Measurements from ENCODE around the gene NEO1. TPM values are rescaled to one million over a fixed set of nuclear protein-coding genes. Genes with fewer than 3 reads are reported as not detected.

The NEO1 gene
- polyA plus RNA-seq, 1 of the 3 experiments (the other 2 are of a cell fraction), result 13.1 TPM

DNA sequence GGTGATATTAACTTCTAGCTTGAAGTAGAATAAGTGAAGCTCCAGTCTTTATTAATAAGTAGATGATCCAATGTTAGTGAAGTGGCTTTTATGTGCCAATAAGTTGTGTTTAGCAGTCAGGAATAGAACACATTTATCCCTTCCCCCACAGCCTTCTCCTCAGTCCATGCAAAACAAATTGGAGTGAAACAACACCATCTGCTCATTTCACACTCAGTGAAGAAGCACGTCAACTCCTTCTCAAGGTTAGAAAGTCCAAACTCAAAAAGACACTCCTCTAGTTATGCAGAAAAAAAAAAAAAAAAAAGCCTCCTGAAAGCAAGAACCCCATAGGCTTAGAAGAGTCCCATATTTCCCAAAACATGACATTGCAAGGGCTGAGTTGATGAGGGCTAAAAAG lies 18.0 kb upstream of the NEO1 start (continued):
- TF ChIP-seq FOXM1 (IDR thresholded peaks at IDR 0.05; ENCODE audit: low read depth) (no peak), GATA2 (CRISPR knock-in tag; IDR thresholded peaks at IDR 0.05) (no peak), MEF2A (IDR thresholded peaks at IDR 0.05; ENCODE audit: borderline replicate concordance, low read depth) (no peak), ELF1 (IDR thresholded peaks at IDR 0.05) (no peak)

DNA sequence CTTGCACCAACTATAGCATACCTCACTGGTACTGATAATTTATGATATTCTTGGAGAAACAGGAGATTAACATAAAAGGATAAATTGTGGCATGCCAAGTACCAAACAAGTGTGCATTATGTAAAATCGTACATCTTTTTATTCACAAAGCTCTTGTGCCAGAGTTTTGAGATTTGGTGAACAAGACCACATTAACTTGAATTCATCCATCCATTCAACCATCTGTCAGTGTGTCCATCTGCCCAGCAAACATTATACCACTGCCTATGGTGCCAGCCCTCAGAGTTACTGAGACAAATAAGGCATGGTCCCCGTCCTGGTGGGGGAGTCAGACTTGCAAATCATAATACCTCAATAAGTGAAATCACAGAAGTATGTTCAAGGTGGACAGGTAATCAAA lies 17.0 kb upstream of the NEO1 start:
- no peak overlapping the region for H3K4me2 ChIP-seq
- DNase-seq, result no peak
- H3K79me2 ChIP-seq (ENCODE audit: insufficient read depth), result no peaks in the 10 kb centered on the region
- H2AFZ ChIP-seq (ENCODE audit: low read depth), result no peak overlapping the region
- CTCF ChIA-PET, result interaction anchor here (0.9 kb wide), 1 partner anchor 16 kb away, joined by 4 read pairs; no protein-coding TSS in a partner anchor
- H3K27ac ChIP-seq (ENCODE audit: low read depth in 2 of 2, low read length in 1 of 2), result no peak overlapping the region
- H3K9me2 ChIP-seq, result no peaks in the 10 kb centered on the region
- H3K4me1 ChIP-seq (ENCODE audit: control insufficient read depth in 1 of 2, insufficient read depth in 2 of 2, low read depth in 1 of 2, low read length in 1 of 2), result no peaks in the 10 kb centered on the region
- no peak for TF ChIP-seq SMC3 (IDR thresholded peaks at IDR 0.05; ENCODE audit: low read depth, low read length)
- TF ChIP-seq MXI1 (IDR thresholded peaks at IDR 0.05; ENCODE audit: low read depth, low read length), result no peak
- no peak for TF ChIP-seq PBX3 (IDR thresholded peaks at IDR 0.05)
- no peak for TF ChIP-seq TCF12 (IDR thresholded peaks at IDR 0.05)
- no peak for TF ChIP-seq MEF2A (IDR thresholded peaks at IDR 0.05; ENCODE audit: borderline replicate concordance, low read depth)
- TF ChIP-seq, protein P1, sequence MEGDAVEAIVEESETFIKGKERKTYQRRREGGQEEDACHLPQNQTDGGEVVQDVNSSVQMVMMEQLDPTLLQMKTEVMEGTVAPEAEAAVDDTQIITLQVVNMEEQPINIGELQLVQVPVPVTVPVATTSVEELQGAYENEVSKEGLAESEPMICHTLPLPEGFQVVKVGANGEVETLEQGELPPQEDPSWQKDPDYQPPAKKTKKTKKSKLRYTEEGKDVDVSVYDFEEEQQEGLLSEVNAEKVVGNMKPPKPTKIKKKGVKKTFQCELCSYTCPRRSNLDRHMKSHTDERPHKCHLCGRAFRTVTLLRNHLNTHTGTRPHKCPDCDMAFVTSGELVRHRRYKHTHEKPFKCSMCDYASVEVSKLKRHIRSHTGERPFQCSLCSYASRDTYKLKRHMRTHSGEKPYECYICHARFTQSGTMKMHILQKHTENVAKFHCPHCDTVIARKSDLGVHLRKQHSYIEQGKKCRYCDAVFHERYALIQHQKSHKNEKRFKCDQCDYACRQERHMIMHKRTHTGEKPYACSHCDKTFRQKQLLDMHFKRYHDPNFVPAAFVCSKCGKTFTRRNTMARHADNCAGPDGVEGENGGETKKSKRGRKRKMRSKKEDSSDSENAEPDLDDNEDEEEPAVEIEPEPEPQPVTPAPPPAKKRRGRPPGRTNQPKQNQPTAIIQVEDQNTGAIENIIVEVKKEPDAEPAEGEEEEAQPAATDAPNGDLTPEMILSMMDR (IDR thresholded peaks at IDR 0.05), result no peak
- TF ChIP-seq RFX5 (IDR thresholded peaks at IDR 0.05; ENCODE audit: low read length), result no peak
- WGBS (ENCODE audit: low lambda C conversion rate), result 8% methylated on average over 2 of the region's 2 CpGs
- H4K20me1 ChIP-seq (ENCODE audit: insufficient read depth), result no peaks in the 10 kb centered on the region
- H3F3A ChIP-seq (replicated peaks; ENCODE audit: insufficient read depth), result no peaks in the 10 kb centered on the region
- no peak overlapping the region for H3K9ac ChIP-seq
- H3K9me3 ChIP-seq, result no peaks in the 10 kb centered on the region
- no peaks in the 10 kb centered on the region for H3K36me3 ChIP-seq (replicated peaks in 1 of 2; ENCODE audit: control insufficient read depth in 1 of 2, insufficient read depth in 2 of 2, low read length in 1 of 2)
- H3K4me3 ChIP-seq (ENCODE audit: low read depth in 2 of 2, low read length in 1 of 2), result no peak overlapping the region
- H3K27me3 ChIP-seq (ENCODE audit: insufficient read depth), result no peaks in the 10 kb centered on the region; the same call in 1 of the 2 replicates
- POLR2A ChIA-PET, result no interaction called here

DNA sequence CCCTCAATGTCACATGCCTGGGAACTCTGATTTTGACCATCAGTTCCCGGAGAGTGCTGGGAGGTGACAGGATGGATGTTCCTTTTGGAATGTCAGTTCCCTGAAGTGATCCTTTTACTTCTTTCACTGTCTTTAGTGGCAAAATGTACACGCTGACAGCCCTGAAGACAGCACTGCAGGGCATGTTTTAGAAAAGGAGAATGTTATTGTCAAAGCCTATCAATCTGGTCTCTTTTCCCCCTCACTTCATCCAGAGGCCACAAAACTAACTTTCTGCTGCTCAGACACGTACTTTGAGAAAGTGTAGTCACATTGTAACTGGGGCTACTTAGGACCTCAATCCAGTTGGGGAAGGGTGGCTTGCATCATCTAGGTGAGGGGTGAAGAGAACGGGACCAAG lies 14.0 kb upstream of the NEO1 start:
- 56% methylated on average over 4 of the region's 4 CpGs for whole genome bisulfite sequencing (ENCODE audit: low lambda C conversion rate)
- TF ChIP-seq POLR2AphosphoS5 (IDR thresholded peaks at IDR 0.05; ENCODE audit: low read depth, low read length), result no peak
- no peak for TF ChIP-seq SMC3 (IDR thresholded peaks at IDR 0.05; ENCODE audit: low read depth, low read length)
- TF ChIP-seq, protein P2, sequence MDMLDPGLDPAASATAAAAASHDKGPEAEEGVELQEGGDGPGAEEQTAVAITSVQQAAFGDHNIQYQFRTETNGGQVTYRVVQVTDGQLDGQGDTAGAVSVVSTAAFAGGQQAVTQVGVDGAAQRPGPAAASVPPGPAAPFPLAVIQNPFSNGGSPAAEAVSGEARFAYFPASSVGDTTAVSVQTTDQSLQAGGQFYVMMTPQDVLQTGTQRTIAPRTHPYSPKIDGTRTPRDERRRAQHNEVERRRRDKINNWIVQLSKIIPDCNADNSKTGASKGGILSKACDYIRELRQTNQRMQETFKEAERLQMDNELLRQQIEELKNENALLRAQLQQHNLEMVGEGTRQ (IDR thresholded peaks at IDR 0.05; ENCODE audit: borderline replicate concordance, low read depth, low read length), result no peak

More for the DNA sequence above, 14.0 kb upstream of the NEO1 start:
- CTCF ChIA-PET, result no interaction called here
- H3K9me3 ChIP-seq, result no peaks in the 10 kb centered on the region
- no peaks in the 10 kb centered on the region for H3K79me2 ChIP-seq (ENCODE audit: insufficient read depth)
- no peaks in the 10 kb centered on the region for H3K36me3 ChIP-seq (replicated peaks in 1 of 2; ENCODE audit: control insufficient read depth in 1 of 2, insufficient read depth in 2 of 2, low read length in 1 of 2)
- H3K27ac ChIP-seq (ENCODE audit: low read depth in 2 of 2, low read length in 1 of 2), result no peak overlapping the region
- DNase-seq, result no peak
- H3K4me3 ChIP-seq (ENCODE audit: low read depth in 2 of 2, low read length in 1 of 2), result no peak overlapping the region
- POLR2A ChIA-PET, result no interaction called here
- no peaks in the 10 kb centered on the region for H3F3A ChIP-seq (replicated peaks; ENCODE audit: insufficient read depth)
- H4K20me1 ChIP-seq (ENCODE audit: insufficient read depth), result no peaks in the 10 kb centered on the region
- no peaks in the 10 kb centered on the region for H3K9me2 ChIP-seq
- no peak overlapping the region for H2AFZ ChIP-seq (ENCODE audit: low read depth)
- H3K9ac ChIP-seq, result no peak overlapping the region
- no peaks in the 10 kb centered on the region; the same call in 1 of the 2 replicates for H3K27me3 ChIP-seq (ENCODE audit: insufficient read depth)
- no peak overlapping the region for H3K4me2 ChIP-seq
- no peaks in the 10 kb centered on the region for H3K4me1 ChIP-seq (ENCODE audit: control insufficient read depth in 1 of 2, insufficient read depth in 2 of 2, low read depth in 1 of 2, low read length in 1 of 2)
